NCI-H1436 (cell line): ENCODE data around the gene PPP1R9A.

Experiments
- DNase-seq: peaks from one replicate; lab custom pipeline; 2025; lab: John Stamatoyannopoulos, UW

Gene PPP1R9A

DNA sequence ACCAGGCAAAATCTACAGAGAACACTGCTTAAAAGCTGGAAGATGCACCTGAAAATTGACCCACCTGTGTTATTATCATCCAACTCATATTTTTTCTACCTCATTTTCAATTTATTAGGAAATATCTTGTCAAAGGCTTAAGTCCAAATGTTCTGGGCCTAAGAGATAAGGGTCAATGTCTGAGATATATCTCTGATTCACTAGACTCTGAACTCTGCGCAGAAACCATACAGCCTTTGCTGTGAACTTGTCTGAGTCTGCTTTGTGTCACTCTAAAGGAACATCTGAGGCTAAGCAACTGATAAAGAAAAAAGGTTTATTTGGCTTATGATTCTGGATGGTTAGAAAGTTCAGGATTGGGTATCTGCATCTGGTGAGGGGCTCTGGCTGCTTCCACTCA lies 413.3 kb downstream of the PPP1R9A start:
- DNase-seq = no peak

DNA sequence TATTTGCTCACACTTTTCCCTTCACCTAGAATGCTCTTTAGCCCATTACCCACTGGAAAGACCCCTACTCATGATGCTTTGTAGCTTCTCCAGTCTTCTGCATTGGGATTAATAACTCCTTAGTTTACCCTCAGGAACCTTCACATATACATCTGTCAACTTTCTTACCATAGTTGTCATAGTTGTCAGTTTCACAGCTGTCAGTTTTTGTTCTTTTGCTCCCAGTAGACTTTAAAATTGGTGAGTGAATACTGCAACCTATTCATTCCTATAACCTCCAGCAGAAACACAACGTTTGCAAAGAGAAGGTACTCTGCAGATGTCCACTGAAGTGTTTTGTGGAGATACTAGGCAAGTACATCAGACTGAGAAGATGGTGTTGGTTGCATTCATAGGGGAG lies 414.3 kb downstream of the PPP1R9A start:
- DNase-seq = no peak

DNA sequence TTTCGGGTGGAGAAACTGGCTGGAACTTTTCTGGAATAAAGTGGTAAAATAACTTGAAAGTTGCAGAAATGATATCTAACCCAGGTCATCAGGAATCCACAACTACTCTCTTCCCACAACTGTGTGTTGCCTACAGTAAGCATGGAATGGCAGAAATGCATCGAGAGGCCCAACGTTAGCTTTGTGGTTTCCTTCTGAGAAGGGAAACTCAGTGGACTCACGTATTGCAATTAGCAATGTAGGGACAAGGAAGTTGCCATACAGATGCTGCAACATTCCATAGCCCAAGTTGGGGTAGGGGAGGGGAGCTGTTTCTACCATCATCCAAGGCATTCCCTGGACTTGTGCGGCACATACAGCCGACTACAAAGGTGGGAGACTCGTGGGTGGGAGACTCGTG lies 415.0 kb downstream of the PPP1R9A start:
- DNase-seq = no peak

DNA sequence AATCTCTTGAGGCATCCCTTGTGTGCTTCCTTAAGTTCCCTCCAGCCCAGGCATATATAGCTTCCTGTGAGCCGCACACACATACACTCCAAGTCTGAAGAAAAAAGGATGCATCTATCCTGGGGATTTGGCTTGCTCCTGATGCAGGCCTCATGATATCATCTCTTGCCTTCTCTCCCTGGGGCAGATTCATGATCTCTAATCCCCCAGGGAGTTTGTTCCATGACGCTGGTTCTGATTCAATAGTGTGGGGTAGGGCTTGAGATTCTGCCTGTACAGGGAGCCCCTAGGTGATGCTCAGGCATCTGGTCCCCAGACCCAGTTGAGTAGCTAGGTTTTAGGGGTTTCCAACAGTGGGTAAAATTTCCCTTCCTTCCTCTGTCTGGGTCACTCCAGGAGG lies 415.5 kb downstream of the PPP1R9A start:
- no peak for DNase-seq

DNA sequence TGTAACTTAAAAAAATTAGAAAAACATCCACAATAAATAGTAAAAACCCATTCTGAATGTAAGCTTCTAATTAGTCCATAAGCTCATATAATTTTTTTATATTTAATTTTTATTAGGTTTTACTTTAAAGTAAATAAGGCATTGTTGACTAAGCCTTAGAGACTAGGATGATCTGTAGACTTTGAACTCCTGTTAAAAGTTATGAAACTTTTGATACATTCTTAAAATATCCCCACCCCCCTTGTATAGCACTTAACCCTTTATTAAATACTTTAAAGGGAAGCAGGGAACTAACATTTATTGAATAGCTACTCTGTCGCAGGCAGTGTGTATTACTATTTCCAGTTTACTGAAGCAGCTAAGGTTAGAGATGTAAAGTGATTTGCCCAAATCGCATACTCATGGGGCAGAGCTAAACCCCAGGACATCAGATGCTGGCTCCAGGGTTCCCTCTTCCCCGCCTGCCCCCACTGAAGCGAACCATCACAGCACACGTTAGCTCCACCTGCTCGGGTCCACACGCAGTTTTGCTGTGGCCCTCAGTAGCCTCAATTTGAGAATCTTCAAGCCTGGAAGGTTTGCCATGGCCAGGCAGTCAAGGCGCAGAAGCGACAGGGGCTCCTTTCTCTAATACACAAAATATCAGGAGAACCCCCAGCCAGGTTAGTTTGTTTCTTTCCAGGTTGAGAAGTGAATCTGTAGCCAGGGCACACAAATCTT lies 416.2 kb downstream of the PPP1R9A start:
- no peak for DNase-seq

DNA sequence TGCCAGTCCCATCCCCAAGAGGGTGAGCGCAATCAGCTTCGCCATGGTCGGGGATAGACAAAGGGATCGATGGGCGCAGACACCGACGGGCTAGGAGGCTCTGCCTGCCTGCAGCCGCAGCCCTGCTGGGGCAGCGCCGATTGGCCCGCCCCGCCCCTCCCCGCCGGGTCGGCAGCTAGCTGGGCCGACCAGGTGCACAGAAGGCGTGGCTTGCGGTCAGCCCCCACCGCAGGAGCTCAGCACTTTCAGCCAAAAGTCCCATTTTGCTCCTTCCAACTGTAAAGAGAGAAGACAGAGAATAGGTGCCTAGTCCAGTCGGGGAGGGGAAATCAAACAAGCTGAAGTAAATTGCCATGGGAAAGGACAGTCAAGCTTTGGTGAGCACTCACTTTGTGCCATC lies 417.0 kb downstream of the PPP1R9A start, which contains the start of gene PON1:
TSS of gene PON1 (minus strand) at position 102 of the 400 bp plus-strand sequence. CDS start at position 45, 57 bp downstream.
- DNase-seq = no peak

DNA sequence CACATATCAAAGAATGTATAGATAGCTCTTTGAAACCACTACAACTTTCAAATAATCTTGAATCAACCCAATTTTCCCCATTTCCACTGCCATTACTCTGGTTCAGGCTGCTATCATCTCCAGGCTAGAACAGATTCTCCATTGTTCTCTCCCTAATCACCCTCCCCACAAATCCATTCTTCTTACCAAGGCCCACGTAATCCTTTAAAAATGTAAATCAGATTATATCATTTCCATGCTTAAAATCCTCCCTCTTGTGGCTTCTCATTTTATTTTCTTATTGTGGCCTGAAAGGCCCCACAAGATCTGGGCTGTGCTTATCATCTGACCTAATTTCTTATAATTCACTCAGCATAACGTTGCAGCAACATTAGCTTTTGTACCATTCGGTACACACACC lies 420.0 kb downstream of the PPP1R9A start:
- DNase-seq = no peak

DNA sequence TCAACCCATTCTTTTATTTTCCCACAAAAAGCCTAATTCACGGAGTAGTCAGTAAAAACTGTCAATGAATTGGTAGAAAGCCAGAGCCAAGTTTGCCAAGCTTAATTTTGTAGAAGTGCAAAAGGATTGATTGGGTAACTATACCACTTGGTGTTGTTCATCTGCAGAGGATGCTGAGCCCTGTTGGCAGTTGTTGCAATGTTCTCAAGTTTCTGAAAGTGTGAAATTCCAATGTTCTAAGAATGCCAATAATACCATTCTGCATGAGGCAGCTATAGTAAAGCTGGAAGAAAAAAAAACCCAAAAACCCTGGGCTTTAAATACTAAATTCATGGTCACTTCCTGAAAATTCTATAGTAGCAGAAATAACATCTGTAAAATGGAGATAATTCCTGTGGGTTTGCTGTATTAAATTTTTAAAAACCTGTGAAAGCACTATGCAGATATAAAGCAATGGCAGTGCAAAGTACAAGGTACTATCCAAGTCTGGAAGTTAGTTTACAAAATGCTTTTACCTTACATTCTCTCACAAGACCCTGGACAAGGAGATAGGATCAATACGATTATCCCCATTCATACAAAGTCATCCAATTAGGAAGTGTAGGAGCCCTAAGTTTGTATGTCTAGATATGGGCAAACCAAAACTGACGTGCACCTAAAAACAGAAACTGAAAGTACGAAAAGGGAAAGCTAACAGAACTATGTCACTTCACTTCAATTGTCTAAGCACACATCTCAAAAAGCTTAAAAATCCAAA lies 423.0 kb downstream of the PPP1R9A start:
- DNase-seq = no peak

DNA sequence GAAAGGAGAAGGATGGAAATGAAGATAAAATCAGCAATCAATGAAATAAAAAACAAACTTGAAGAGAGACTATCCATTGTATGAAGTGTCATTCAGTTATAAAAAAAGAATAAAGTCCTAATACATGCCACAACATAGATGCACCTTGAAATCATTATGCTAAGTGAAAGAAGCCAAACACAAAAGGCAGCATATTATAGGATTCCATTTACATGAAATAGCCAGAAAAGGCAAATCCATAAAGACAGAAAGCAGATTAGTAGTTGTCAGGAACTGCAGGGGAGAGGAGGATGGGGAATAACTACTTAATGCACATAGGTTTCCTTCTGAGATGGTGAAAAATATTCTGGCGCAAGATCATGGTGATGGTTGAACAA lies 423.6 kb downstream of the PPP1R9A start:
- DNase-seq = no peak

DNA sequence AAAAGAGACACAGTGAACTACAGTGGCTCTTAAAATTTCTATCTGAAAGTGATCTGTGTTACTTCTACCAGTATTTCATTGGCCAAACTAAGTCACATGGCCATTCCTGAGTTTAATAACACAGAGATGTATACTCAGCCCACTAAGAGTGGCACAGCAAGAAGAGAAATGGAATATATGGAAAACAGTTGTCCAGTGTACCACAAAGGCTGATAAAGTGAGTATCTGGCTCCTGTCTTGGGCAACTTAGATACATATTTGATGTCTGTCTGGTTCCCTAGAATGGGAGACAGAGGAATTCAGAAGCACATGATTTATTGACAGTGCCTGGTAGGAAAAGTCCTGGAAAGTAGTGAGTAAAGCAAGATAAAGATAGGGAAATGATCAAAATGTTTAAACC lies 427.1 kb downstream of the PPP1R9A start:
- DNase-seq = no peak

DNA sequence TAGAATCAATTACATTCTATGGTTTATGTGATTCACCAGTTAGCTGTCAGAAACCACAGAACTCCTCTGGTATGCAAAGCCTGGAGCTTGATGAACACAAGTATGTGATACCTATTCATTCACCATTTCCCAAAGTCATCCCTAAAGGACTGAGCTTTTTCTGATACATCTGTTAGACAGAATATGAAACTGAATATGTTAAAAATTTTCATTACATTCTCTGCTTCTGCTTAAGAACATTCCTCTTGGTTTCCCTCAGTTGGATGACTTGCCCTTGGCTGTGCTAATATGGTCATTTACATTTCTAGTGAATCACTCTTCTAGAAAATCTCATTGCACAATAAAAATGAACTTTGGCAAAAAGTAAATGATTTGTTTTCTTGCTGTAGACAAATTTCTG lies 427.7 kb downstream of the PPP1R9A start:
- DNase-seq = no peak

DNA sequence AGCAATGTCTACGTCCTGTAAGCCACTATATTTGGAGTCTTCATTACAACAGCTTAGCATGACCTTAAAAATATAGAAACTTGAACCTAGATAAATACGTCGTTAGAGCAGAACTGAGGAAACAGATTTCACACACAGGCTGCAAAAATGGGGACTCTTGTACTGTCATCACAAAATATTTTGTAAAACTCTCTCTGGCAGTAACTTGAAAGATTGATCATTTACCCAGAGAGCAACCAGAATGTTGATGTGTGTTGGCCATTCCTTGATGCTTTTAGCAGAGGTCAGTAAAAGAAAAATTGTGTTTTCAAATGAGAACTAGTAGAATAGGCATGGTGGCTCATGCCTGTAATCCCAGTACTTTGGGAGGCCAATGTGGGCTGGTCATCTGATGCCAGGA lies 431.4 kb downstream of the PPP1R9A start:
- no peak for DNase-seq

DNA sequence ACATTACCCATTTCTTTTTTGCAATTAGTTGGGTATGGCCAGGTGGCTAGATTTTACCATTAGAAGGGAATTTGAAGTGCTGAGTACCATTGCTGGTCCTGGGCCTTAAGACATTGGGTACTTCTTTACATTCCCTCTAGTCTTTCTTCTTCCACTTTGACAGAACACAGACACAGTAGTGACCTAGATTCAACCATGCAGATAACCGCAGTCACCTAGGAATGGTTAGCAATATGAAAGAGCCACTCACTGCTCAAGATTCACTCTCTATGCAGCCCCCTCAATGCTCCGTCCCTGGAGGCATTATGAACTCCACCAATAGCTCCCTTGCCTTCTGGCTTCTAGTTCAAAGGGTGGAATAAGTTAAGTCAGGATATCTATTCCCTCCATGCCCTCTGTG lies 433.1 kb downstream of the PPP1R9A start:
- no peak for DNase-seq

DNA sequence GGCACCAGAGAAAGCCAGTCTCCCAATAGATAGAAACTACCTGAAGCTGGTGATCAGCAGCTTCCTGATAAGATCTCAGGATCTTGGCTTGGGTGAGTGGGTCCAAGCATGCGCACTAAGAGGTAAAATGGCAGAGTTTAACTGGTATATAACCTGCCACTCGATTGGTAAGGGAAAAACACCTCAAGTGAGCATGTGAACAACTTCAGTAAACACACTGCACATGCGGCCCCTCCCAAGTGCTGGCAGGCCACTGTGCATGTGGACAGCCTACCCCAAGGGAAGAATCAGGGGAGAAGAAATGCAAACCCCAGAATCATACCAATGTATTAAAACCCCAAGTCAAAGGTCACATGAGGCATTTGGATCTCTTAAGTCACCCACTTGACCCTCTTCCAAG lies 434.6 kb downstream of the PPP1R9A start:
- DNase-seq = no peak

DNA sequence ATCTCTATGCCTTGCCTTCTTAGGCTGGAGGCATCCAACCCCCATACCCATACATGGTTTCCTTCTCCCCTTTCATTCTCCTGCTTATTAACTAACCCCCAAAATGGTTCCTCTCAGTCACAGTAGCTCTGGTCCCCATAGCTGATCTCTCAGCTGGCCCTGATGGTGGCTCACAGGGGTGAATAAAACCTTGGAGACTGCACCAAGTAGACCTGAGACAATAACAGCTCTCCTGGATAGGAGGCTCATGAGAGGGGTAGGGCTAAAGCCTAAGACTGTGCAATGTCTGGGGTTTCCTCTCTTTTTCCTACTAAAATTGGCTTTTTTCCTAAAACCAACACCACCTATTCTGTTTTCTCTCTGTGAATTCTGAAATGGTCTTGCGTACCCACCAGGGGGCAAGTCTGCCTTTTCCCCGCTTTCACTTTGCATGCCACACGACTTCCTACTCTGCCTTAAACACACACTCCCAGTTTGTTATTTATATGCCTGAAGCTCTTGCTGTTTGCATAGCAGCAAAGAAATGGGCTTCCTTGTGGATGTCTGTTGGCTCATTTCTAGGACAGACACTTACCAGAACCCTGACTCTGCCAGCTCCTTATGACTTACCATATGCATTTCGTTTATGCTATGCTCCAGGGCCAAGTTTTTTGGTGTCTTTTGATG lies 435.4 kb downstream of the PPP1R9A start:
- no peak for DNase-seq
